ENCODE results near the gene ZNF565. TPM values are rescaled to one million over a fixed set of nuclear protein-coding genes. Genes with fewer than 3 reads are reported as not detected.
A peak's percentile ranks its signal among the peaks of the same experiment; 100 is the strongest.

Gene ZNF565
- total RNA-seq, 1 experiment from 2014 or later = 3.0 TPM

- BruUV-seq (replicated peaks) = no TSS peak
These were observed 10.9 kb upstream of the ZNF565 start for GRCh38 chr19:36225219-36225892.

GRCh38 chr19:36222503-36222902, 8.0 kb upstream of the ZNF565 start:
- Histone ChIP-seq H3K4me1 (ENCODE audit: insufficient read depth, low read length) (peaks cover 15% of the 10 kb centered on the region), H3F3A (ENCODE audit: low read length, unreplicated experiment) (no peaks in the 10 kb centered on the region), H3K27me3 (ENCODE audit: low read length) (no peaks in the 10 kb centered on the region), H3K4me3 (ENCODE audit: low read length) (no peak overlapping the region), H4K20me1 (ENCODE audit: low read length) (peaks cover 23% of the 10 kb centered on the region), H2AFZ (ENCODE audit: low read length) (no peak overlapping the region), H3K9ac (ENCODE audit: low read length) (no peak overlapping the region), H3K27ac (ENCODE audit: low read length) (no peak overlapping the region), H3K4me2 (ENCODE audit: low read length) (no peak overlapping the region), H3K79me2 (ENCODE audit: low read length) (peaks cover 93% of the 10 kb centered on the region), H3K9me2 (replicated peaks; ENCODE audit: low read length) (no peaks in the 10 kb centered on the region), H3K9me3 (ENCODE audit: low read length) (no peaks in the 10 kb centered on the region), H3K36me3 (ENCODE audit: low read depth, low read length) (peaks cover 38% of the 10 kb centered on the region)
- ATAC-seq = no peak
- DNase-seq = no peak
- BruUV-seq (replicated peaks) = no TSS peak
- intact Hi-C loops (cut with micrococcal nuclease) = no loop called here
- ChIA-PET CTCF (no interaction called here), POLR2A (ENCODE audit: unreplicated experiment) (no interaction called here)
- TF ChIP-seq EZH2phosphoT487 (IDR thresholded peaks at IDR 0.05; ENCODE audit: borderline replicate concordance, low read length) = no peak
- no peak for TF ChIP-seq CTCF (conservative IDR thresholded peaks at IDR 0.05; ENCODE audit: low read depth, low read length)
- no peak for TF ChIP-seq EZH2 (IDR thresholded peaks at IDR 0.05; ENCODE audit: low read length, unreplicated experiment)

More at GRCh38 chr19:36225219-36225892, 10.9 kb upstream of the ZNF565 start:
- intact Hi-C loops (cut with micrococcal nuclease) = no loop called here
- peak overlapping the region; percentile 39 for H3K4me2 ChIP-seq (ENCODE audit: low read length)
- H4K20me1 ChIP-seq (ENCODE audit: low read length) = peaks cover 18% of the 10 kb centered on the region
- no peaks in the 10 kb centered on the region for H3K9me2 ChIP-seq (replicated peaks; ENCODE audit: low read length)
- DNase-seq (peak; percentile 26), ATAC-seq (peak; percentile 50)
- H3K4me3 ChIP-seq (ENCODE audit: low read length) = no peak overlapping the region
- no peak overlapping the region for H3K9ac ChIP-seq (ENCODE audit: low read length)
- TF ChIP-seq CTCF (conservative IDR thresholded peaks at IDR 0.05; ENCODE audit: low read depth, low read length) = no peak
- TF ChIP-seq EZH2phosphoT487 (IDR thresholded peaks at IDR 0.05; ENCODE audit: borderline replicate concordance, low read length) = no peak
- no peak for TF ChIP-seq EZH2 (IDR thresholded peaks at IDR 0.05; ENCODE audit: low read length, unreplicated experiment)
- peak overlapping the region; percentile 43; the same call in 1 of the 2 replicates for H3K27ac ChIP-seq (ENCODE audit: low read length)
- ChIA-PET CTCF (no interaction called here), POLR2A (ENCODE audit: unreplicated experiment) (interaction anchor here (0.7 kb wide), 1 partner anchor 148 kb away, joined by 7 read pairs; no protein-coding TSS in a partner anchor)
- no peaks in the 10 kb centered on the region for H3K27me3 ChIP-seq (ENCODE audit: low read length)
- peaks cover 78% of the 10 kb centered on the region for H3K79me2 ChIP-seq (ENCODE audit: low read length)
- H3K36me3 ChIP-seq (ENCODE audit: low read depth, low read length) = peaks cover 57% of the 10 kb centered on the region
- H3F3A ChIP-seq (ENCODE audit: low read length, unreplicated experiment) = no peaks in the 10 kb centered on the region
- peaks cover 15% of the 10 kb centered on the region for H3K4me1 ChIP-seq (ENCODE audit: insufficient read depth, low read length)
- H2AFZ ChIP-seq (ENCODE audit: low read length) = no peak overlapping the region
- H3K9me3 ChIP-seq (ENCODE audit: low read length) = no peaks in the 10 kb centered on the region

DNA sequence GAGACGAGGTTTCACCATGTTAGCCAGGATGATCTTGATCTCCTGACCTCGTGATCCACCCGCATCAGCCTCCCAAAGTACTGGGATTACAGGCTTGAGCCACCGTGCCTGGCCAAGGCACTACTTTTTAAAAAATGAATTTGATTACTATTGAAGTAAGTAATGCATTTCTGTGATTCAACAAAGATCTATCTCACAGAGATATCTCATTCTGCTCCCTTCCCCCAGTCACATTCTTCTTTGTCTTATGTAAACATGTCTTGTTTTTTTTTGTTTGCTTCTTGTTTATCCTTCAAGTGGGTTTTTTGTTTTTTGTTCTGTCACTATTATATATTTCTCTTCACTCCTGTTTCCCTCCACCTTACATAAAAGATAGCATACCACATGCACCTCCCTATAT, 7.0 kb upstream of the ZNF565 start:
- CTCF ChIA-PET = no interaction called here
- no peaks in the 10 kb centered on the region for H3K9me3 ChIP-seq (ENCODE audit: low read length)
- BruUV-seq (replicated peaks) = no TSS peak

More for the DNA sequence above, 7.0 kb upstream of the ZNF565 start:
- H3K9me2 ChIP-seq (replicated peaks; ENCODE audit: low read length) = no peaks in the 10 kb centered on the region
- POLR2A ChIA-PET (ENCODE audit: unreplicated experiment) = no interaction called here
- H2AFZ ChIP-seq (ENCODE audit: low read length) = no peak overlapping the region
- H3K4me2 ChIP-seq (ENCODE audit: low read length) = no peak overlapping the region
- H3K9ac ChIP-seq (ENCODE audit: low read length) = no peak overlapping the region
- H3K79me2 ChIP-seq (ENCODE audit: low read length) = peaks cover 96% of the 10 kb centered on the region
- H3K27me3 ChIP-seq (ENCODE audit: low read length) = no peaks in the 10 kb centered on the region
- no peak for ATAC-seq
- no peak overlapping the region for H3K4me3 ChIP-seq (ENCODE audit: low read length)
- H3K4me1 ChIP-seq (ENCODE audit: insufficient read depth, low read length) = peaks cover 18% of the 10 kb centered on the region
- intact Hi-C loops (cut with micrococcal nuclease) = no loop called here
- TF ChIP-seq EZH2 (IDR thresholded peaks at IDR 0.05; ENCODE audit: low read length, unreplicated experiment) (no peak), CTCF (conservative IDR thresholded peaks at IDR 0.05; ENCODE audit: low read depth, low read length) (no peak), EZH2phosphoT487 (IDR thresholded peaks at IDR 0.05; ENCODE audit: borderline replicate concordance, low read length) (no peak)
- DNase-seq = no peak
- H3F3A ChIP-seq (ENCODE audit: low read length, unreplicated experiment) = no peaks in the 10 kb centered on the region
- H3K27ac ChIP-seq (ENCODE audit: low read length) = no peak overlapping the region
- peaks cover 35% of the 10 kb centered on the region for H3K36me3 ChIP-seq (ENCODE audit: low read depth, low read length)
- H4K20me1 ChIP-seq (ENCODE audit: low read length) = peaks cover 23% of the 10 kb centered on the region

Measured in PC-3 (cell line).